Measurements from ENCODE around the gene ARL15. TPM values are rescaled to one million over a fixed set of nuclear protein-coding genes. Genes with fewer than 3 reads are reported as not detected.

The ARL15 gene
- polyA plus RNA-seq, 1 of the 3 experiments (the other 2 are of a cell fraction) = 6.4 TPM

GRCh38 chr5:53890490-53890889 is 419.9 kb downstream of the ARL15 start:
- Histone ChIP-seq H3K4me1 (ENCODE audit: control insufficient read depth in 1 of 2, insufficient read depth in 2 of 2, low read depth in 1 of 2, low read length in 1 of 2) (no peaks in the 10 kb centered on the region; a peak in 1 of 4 replicates), H3K9me3 (no peaks in the 10 kb centered on the region), H2AFZ (ENCODE audit: low read depth) (no peak overlapping the region), H3K27me3 (ENCODE audit: insufficient read depth) (no peaks in the 10 kb centered on the region), H4K20me1 (ENCODE audit: insufficient read depth) (no peaks in the 10 kb centered on the region), H3K9me2 (no peaks in the 10 kb centered on the region), H3K36me3 (replicated peaks in 1 of 2; ENCODE audit: control insufficient read depth in 1 of 2, insufficient read depth in 2 of 2, low read length in 1 of 2) (peaks cover 0 to 2% of the 10 kb centered on the region in 2 experiments), H3K4me3 (ENCODE audit: low read depth in 2 of 2, low read length in 1 of 2) (no peak overlapping the region), H3K79me2 (ENCODE audit: insufficient read depth) (no peaks in the 10 kb centered on the region), H3K4me2 (no peak overlapping the region), H3F3A (replicated peaks; ENCODE audit: insufficient read depth) (no peaks in the 10 kb centered on the region), H3K9ac (no peak overlapping the region), H3K27ac (ENCODE audit: low read depth in 2 of 2, low read length in 1 of 2) (no peak overlapping the region)
- 94% methylated on average over 7 of the region's 7 CpGs for WGBS (ENCODE audit: low lambda C conversion rate)
- no peak for DNase-seq
- no peak for TF ChIP-seq NRF1 (IDR thresholded peaks at IDR 0.05; ENCODE audit: low read depth, low read length)
- TF ChIP-seq FOXJ3 (CRISPR knock-in tag; IDR thresholded peaks at IDR 0.05) = no peak
- no peak for TF ChIP-seq EP300 (IDR thresholded peaks at IDR 0.05; ENCODE audit: borderline replicate concordance in 1 of 2, low read depth in 1 of 2, low read length in 1 of 2)
- no peak for TF ChIP-seq RAD21 (IDR thresholded peaks at IDR 0.05; ENCODE audit: low read length)
- TF ChIP-seq USF2 (IDR thresholded peaks at IDR 0.05; ENCODE audit: borderline replicate concordance, low read depth, low read length) = no peak
- TF ChIP-seq, protein P1, sequence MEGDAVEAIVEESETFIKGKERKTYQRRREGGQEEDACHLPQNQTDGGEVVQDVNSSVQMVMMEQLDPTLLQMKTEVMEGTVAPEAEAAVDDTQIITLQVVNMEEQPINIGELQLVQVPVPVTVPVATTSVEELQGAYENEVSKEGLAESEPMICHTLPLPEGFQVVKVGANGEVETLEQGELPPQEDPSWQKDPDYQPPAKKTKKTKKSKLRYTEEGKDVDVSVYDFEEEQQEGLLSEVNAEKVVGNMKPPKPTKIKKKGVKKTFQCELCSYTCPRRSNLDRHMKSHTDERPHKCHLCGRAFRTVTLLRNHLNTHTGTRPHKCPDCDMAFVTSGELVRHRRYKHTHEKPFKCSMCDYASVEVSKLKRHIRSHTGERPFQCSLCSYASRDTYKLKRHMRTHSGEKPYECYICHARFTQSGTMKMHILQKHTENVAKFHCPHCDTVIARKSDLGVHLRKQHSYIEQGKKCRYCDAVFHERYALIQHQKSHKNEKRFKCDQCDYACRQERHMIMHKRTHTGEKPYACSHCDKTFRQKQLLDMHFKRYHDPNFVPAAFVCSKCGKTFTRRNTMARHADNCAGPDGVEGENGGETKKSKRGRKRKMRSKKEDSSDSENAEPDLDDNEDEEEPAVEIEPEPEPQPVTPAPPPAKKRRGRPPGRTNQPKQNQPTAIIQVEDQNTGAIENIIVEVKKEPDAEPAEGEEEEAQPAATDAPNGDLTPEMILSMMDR (IDR thresholded peaks at IDR 0.05) = no peak
- no peak for TF ChIP-seq GATA2 (CRISPR knock-in tag; IDR thresholded peaks at IDR 0.05)
- TF ChIP-seq FOXM1 (IDR thresholded peaks at IDR 0.05; ENCODE audit: low read depth) = no peak
- CTCF ChIA-PET = interaction anchor here (1.1 kb wide), 1 partner anchor 272 kb away, joined by 3 read pairs; no protein-coding TSS in a partner anchor
- POLR2A ChIA-PET = no interaction called here

- no peak overlapping the region for H3K27ac ChIP-seq (ENCODE audit: low read depth in 2 of 2, low read length in 1 of 2)
- ChIA-PET POLR2A (no interaction called here), CTCF (no interaction called here)
- H3K9ac ChIP-seq = no peak overlapping the region
- WGBS (ENCODE audit: low lambda C conversion rate) = 61% methylated on average over 2 of the region's 2 CpGs
- DNase-seq = no peak
- no peaks in the 10 kb centered on the region for H4K20me1 ChIP-seq (ENCODE audit: insufficient read depth)
- H3K9me2 ChIP-seq = no peaks in the 10 kb centered on the region
- H3K4me1 ChIP-seq (ENCODE audit: control insufficient read depth in 1 of 2, insufficient read depth in 2 of 2, low read depth in 1 of 2, low read length in 1 of 2) = no peaks in the 10 kb centered on the region
- no peak overlapping the region for H3K4me3 ChIP-seq (ENCODE audit: low read depth in 2 of 2, low read length in 1 of 2)
- no peaks in the 10 kb centered on the region for H3F3A ChIP-seq (replicated peaks; ENCODE audit: insufficient read depth)
- no peak overlapping the region for H2AFZ ChIP-seq (ENCODE audit: low read depth)
- H3K36me3 ChIP-seq (replicated peaks in 1 of 2; ENCODE audit: control insufficient read depth in 1 of 2, insufficient read depth in 2 of 2, low read length in 1 of 2) = peaks cover 0 to 2% of the 10 kb centered on the region in 2 experiments
- no peak overlapping the region for H3K4me2 ChIP-seq
- no peak for TF ChIP-seq GATA2 (CRISPR knock-in tag; IDR thresholded peaks at IDR 0.05)
- no peak for TF ChIP-seq IRF3 (IDR thresholded peaks at IDR 0.05; ENCODE audit: low read depth, low read length)
- no peak for TF ChIP-seq EZH2phosphoT487 (IDR thresholded peaks at IDR 0.05; ENCODE audit: borderline replicate concordance, low read depth)
- TF ChIP-seq, protein P2, sequence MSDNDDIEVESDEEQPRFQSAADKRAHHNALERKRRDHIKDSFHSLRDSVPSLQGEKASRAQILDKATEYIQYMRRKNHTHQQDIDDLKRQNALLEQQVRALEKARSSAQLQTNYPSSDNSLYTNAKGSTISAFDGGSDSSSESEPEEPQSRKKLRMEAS (IDR thresholded peaks at IDR 0.05; ENCODE audit: low read depth) = no peak
- no peak for TF ChIP-seq RFX5 (IDR thresholded peaks at IDR 0.05; ENCODE audit: low read length)
- TF ChIP-seq FOSL2 (IDR thresholded peaks at IDR 0.05; ENCODE audit: borderline replicate concordance, low read depth) = no peak
- TF ChIP-seq POLR2AphosphoS5 (IDR thresholded peaks at IDR 0.05; ENCODE audit: low read depth, low read length) = no peak
- TF ChIP-seq GABPA (IDR thresholded peaks at IDR 0.05; ENCODE audit: low read depth) = no peak
- TF ChIP-seq TEAD4 (IDR thresholded peaks at IDR 0.05; ENCODE audit: borderline replicate concordance, insufficient read depth) = no peak
- TF ChIP-seq, protein P3, sequence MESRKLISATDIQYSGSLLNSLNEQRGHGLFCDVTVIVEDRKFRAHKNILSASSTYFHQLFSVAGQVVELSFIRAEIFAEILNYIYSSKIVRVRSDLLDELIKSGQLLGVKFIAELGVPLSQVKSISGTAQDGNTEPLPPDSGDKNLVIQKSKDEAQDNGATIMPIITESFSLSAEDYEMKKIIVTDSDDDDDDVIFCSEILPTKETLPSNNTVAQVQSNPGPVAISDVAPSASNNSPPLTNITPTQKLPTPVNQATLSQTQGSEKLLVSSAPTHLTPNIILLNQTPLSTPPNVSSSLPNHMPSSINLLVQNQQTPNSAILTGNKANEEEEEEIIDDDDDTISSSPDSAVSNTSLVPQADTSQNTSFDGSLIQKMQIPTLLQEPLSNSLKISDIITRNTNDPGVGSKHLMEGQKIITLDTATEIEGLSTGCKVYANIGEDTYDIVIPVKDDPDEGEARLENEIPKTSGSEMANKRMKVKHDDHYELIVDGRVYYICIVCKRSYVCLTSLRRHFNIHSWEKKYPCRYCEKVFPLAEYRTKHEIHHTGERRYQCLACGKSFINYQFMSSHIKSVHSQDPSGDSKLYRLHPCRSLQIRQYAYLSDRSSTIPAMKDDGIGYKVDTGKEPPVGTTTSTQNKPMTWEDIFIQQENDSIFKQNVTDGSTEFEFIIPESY (IDR thresholded peaks at IDR 0.05; ENCODE audit: borderline replicate concordance, low read depth) = no peak
- no peaks in the 10 kb centered on the region for H3K27me3 ChIP-seq (ENCODE audit: insufficient read depth)
- H3K9me3 ChIP-seq = no peaks in the 10 kb centered on the region
- H3K79me2 ChIP-seq (ENCODE audit: insufficient read depth) = no peaks in the 10 kb centered on the region
These were observed 425.5 kb downstream of the ARL15 start for GRCh38 chr5:53884844-53885243.

All from SK-N-SH (cell line).